ENCODE results near the gene CKS1B. TPM values are rescaled to one million over a fixed set of nuclear protein-coding genes. Genes with fewer than 3 reads are reported as not detected.

Gene CKS1B
- total and polyA plus RNA-seq, 9 of the 15 experiments (the other 6 are each of a cell fraction or from before 2014, with no cell fraction given), result 215 to 1,103 (median 460) TPM

DNA sequence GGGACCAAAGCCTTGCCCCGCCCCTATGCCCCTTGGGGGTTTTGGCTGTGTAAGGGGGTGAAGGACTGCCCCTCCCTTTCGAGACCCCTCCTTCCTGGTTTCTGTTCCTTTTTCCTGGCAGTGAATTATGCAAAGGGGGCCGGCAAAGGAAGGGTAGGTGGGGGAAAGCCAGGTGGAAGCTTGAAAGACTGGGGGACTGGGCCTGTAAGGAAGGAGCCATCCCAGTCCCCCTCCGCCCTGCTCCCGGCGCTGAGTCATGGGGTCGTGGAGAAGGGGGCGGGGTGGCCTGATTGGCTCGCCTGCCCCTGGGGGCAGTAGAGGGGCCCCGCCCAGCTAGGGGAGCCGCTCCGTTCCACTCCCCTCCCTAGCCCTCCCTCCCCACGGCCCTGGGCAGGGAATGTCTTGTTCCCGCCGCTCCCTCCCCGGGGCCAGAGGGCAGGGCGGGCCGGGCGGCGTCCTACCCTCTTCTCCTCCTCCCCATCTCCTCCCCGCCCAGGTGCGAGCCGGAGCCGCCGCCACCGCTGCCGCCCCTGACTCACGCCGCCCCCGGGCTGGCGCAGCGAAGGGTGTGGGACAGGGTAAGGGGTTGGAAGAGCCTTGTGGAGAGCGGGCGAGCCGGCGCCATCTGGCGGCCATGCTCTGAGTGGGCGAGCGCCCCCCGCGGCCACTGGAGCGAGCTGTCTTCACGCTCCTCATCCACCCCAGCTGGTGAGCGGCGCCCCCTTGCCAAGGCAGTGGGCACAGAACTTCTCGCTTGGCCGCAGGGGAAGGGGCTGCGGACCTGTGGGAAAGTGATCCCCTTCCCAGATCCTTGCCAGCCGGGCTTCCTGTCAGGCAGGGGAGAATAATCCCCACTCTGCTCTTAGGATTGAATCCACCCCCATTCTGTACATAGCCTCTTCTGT is 42.8 kb downstream of the CKS1B start (continued):
- TF ChIP-seq GMEB1 (CRISPR knock-in tag; IDR thresholded peaks at IDR 0.05), result no peak; the same call in 1 of the 2 replicates
- peak in 1 of 2 experiments; percentile 80; a peak in 2 of 4 replicates for TF ChIP-seq TEAD1 (CRISPR knock-in tag; IDR thresholded peaks at IDR 0.05)
- no peak for TF ChIP-seq KAT2B (IDR thresholded peaks at IDR 0.05; ENCODE audit: low read depth, low read length)
- TF ChIP-seq HMG20B (CRISPR knock-in tag; IDR thresholded peaks at IDR 0.05), result no peak
- no peak for TF ChIP-seq CEBPG (CRISPR knock-in tag; IDR thresholded peaks at IDR 0.05)
- no peak for TF ChIP-seq CEBPG (tag; conservative IDR thresholded peaks at IDR 0.05 in 1 of 2, IDR thresholded peaks at IDR 0.05 in 1 of 2)
- TF ChIP-seq ATF1 (CRISPR knock-in tag; IDR thresholded peaks at IDR 0.05), result no peak
- peak; percentile 67 for TF ChIP-seq ATF1 (tag; IDR thresholded peaks at IDR 0.05)
- TF ChIP-seq ZNF785 (CRISPR knock-in tag; IDR thresholded peaks at IDR 0.05), result no peak
- TF ChIP-seq ZNF140 (CRISPR knock-in tag; IDR thresholded peaks at IDR 0.05), result no peak
- TF ChIP-seq, protein P1, sequence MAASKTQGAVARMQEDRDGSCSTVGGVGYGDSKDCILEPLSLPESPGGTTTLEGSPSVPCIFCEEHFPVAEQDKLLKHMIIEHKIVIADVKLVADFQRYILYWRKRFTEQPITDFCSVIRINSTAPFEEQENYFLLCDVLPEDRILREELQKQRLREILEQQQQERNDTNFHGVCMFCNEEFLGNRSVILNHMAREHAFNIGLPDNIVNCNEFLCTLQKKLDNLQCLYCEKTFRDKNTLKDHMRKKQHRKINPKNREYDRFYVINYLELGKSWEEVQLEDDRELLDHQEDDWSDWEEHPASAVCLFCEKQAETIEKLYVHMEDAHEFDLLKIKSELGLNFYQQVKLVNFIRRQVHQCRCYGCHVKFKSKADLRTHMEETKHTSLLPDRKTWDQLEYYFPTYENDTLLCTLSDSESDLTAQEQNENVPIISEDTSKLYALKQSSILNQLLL (CRISPR knock-in tag; IDR thresholded peaks at IDR 0.05; ENCODE audit: borderline replicate concordance), result no peak
- TF ChIP-seq ARID1B (IDR thresholded peaks at IDR 0.05), result peak; percentile 60
- TF ChIP-seq ZNF124 (CRISPR knock-in tag; IDR thresholded peaks at IDR 0.05), result no peak
- no peak for TF ChIP-seq KAT8 (IDR thresholded peaks at IDR 0.05; ENCODE audit: low read depth)
- TF ChIP-seq IRF2 (CRISPR knock-in tag; IDR thresholded peaks at IDR 0.05), result no peak
- no peak for TF ChIP-seq ZNF175 (CRISPR knock-in tag; IDR thresholded peaks at IDR 0.05; ENCODE audit: low read depth)
- no peak for TF ChIP-seq ZSCAN29 (IDR thresholded peaks at IDR 0.05)
- peak; percentile 82 for TF ChIP-seq U2AF1 (optimal IDR thresholded peaks at IDR 0.05; ENCODE audit: low read depth, low read length)
- no peak for TF ChIP-seq IRF1 (CRISPR knock-in tag; IDR thresholded peaks at IDR 0.05; ENCODE audit: borderline replicate concordance)
- no peak for TF ChIP-seq POLR3G (IDR thresholded peaks at IDR 0.05; ENCODE audit: extremely low read depth, insufficient read length, insufficient replicate concordance)
- no peak for TF ChIP-seq ZNF165 (CRISPR knock-in tag; IDR thresholded peaks at IDR 0.05; ENCODE audit: borderline replicate concordance)
- no peak for TF ChIP-seq RBM17 (IDR thresholded peaks at IDR 0.05; ENCODE audit: borderline replicate concordance, low read depth, low read length)
- no peak for TF ChIP-seq HMBOX1 (IDR thresholded peaks at IDR 0.05)
- peak; percentile 25; the same call in 1 of the 2 replicates for TF ChIP-seq GTF2E2 (tag; IDR thresholded peaks at IDR 0.05)
- TF ChIP-seq PRMT5 (CRISPR knock-in tag; IDR thresholded peaks at IDR 0.05), result no peak
- TF ChIP-seq MAFK (IDR thresholded peaks at IDR 0.05; ENCODE audit: low read length), result no peak
